Neural cell (in vitro differentiated cells): ENCODE results near the gene SOX5. TPM values are rescaled to one million over a fixed set of nuclear protein-coding genes. Genes with fewer than 3 reads are reported as not detected.

Experiments
- H2AFZ ChIP-seq: fragments of 200-600, 300-800 bp; sonication (generic), shearing (Covaris generic); 2 replicates; pipeline ENCODE4 v1.6.0; 2014; ENCODE audit warnings: low read depth, mild to moderate bottlenecking, antibody characterized with exemption, low read length, moderate library complexity
- H3F3A ChIP-seq: fragments of 200-600 bp; shearing (Covaris generic); 2 replicates; pipeline ENCODE4 v1.6.1; 2016; ENCODE audit warnings: mild to moderate bottlenecking, moderate library complexity, mixed read lengths, antibody characterized with exemption, low read length; ENCODE audit not compliant: insufficient read depth, poor library complexity, severe bottlenecking
- H3K27ac ChIP-seq: fragments of 200-600, 300-800 bp; sonication (generic), shearing (Covaris generic); 2 replicates; pipeline ENCODE4 v1.5.1; 2014; ENCODE audit warnings: mild to moderate bottlenecking, low read length, moderate library complexity
- H3K27me3 ChIP-seq: fragments of 300-800, 200-600 bp; sonication (generic), shearing (Covaris generic); 2 replicates; pipeline ENCODE4 v1.6.0; 2014; ENCODE audit warnings: mild to moderate bottlenecking, low read depth, low read length, moderate library complexity; ENCODE audit not compliant: insufficient read depth
- H3K36me3 ChIP-seq: fragments of 300-800, 200-600 bp; sonication (generic), shearing (Covaris generic); 2 replicates; pipeline ENCODE4 v1.5.1; 2014; ENCODE audit warnings: mild to moderate bottlenecking, antibody characterized with exemption, low read length, moderate library complexity; ENCODE audit not compliant: insufficient read depth
- H3K4me2 ChIP-seq: fragments of 300-800, 200-600 bp; sonication (generic), shearing (Covaris generic); 2 replicates; pipeline ENCODE4 v1.6.0; 2014; ENCODE audit warnings: mild to moderate bottlenecking, low read length
- H3K4me3 ChIP-seq: fragments of 300-800, 200-600 bp; sonication (generic), shearing (Covaris generic); 2 replicates; pipeline ENCODE4 v1.5.1; 2014; ENCODE audit warnings: mild to moderate bottlenecking, low read length, moderate library complexity
- H3K79me2 ChIP-seq: fragments of 200-600 bp; shearing (Covaris generic); replicated peaks from 2 replicates; pipeline ENCODE4 v1.6.0; 2014; ENCODE audit warnings: mild to moderate bottlenecking, low read length, moderate library complexity; ENCODE audit not compliant: insufficient read depth
- H3K9ac ChIP-seq: fragments of 300-800, 200-600 bp; sonication (generic), shearing (Covaris generic); 2 replicates; pipeline ENCODE4 v1.6.1; 2016; ENCODE audit warnings: mild to moderate bottlenecking, low read length, mixed read lengths
- H3K9me2 ChIP-seq: fragments of 200-600 bp; shearing (Covaris generic); 2 replicates; pipeline ENCODE4 v1.6.1; 2016; ENCODE audit warnings: mild to moderate bottlenecking, low read length, mixed read lengths; ENCODE audit not compliant: insufficient read depth
- H3K9me3 ChIP-seq: fragments of 200-600, 300-800 bp; sonication (generic), shearing (Covaris generic); 2 replicates; pipeline ENCODE4 v1.6.1; 2016; ENCODE audit warnings: mild to moderate bottlenecking, mixed run types, low read length, moderate library complexity, mixed read lengths
- H4K20me1 ChIP-seq: fragments of 200-600 bp; shearing (Covaris generic); 2 replicates; pipeline ENCODE4 v1.6.1; 2016; ENCODE audit warnings: mild to moderate bottlenecking, mixed run types; ENCODE audit not compliant: insufficient read depth
- CTCF ChIP-seq: fragments of 450-650 bp; IDR thresholded peaks from 2 replicates; pipeline ENCODE4 v1.5.1; 2014; ENCODE audit warnings: antibody characterized with exemption, mild to moderate bottlenecking, moderate library complexity; ENCODE audit not compliant: poor library complexity, severe bottlenecking
- EP300 ChIP-seq: fragments of 450-650 bp; conservative IDR thresholded peaks from 2 replicates; pipeline ENCODE4 v1.6.1; 2014; ENCODE audit warnings: antibody characterized with exemption, mild to moderate bottlenecking, moderate library complexity; ENCODE audit not compliant: poor library complexity, severe bottlenecking
- EZH2 ChIP-seq: fragments of 200-600, 300-800 bp; shearing (Covaris generic), sonication (generic); IDR thresholded peaks from 2 replicates; pipeline ENCODE4 v1.6.1; 2014; ENCODE audit warnings: antibody characterized with exemption, low read length, borderline replicate concordance, mild to moderate bottlenecking; ENCODE audit not compliant: insufficient read depth, poor library complexity, severe bottlenecking
- MXI1 ChIP-seq: fragments of 450-650 bp; conservative IDR thresholded peaks from 2 replicates; pipeline ENCODE4 v1.6.1; 2014; ENCODE audit warnings: antibody characterized with exemption, mild to moderate bottlenecking; ENCODE audit not compliant: poor library complexity, severe bottlenecking
- POLR2AphosphoS5 ChIP-seq: IDR thresholded peaks from 2 replicates; pipeline ENCODE4 v1.6.1; 2012
- RAD21 ChIP-seq: fragments of 450-650 bp; conservative IDR thresholded peaks from 2 replicates; pipeline ENCODE4 v1.6.1; 2014; ENCODE audit warnings: antibody characterized with exemption, mild to moderate bottlenecking, moderate library complexity
- REST ChIP-seq: IDR thresholded peaks from 2 replicates; pipeline ENCODE4 v1.6.1; 2012; ENCODE audit warnings: borderline replicate concordance
- SMC3 ChIP-seq: fragments of 450-650 bp; conservative IDR thresholded peaks from 2 replicates; pipeline ENCODE4 v1.6.1; 2014; ENCODE audit warnings: antibody characterized with exemption, mild to moderate bottlenecking, moderate library complexity; ENCODE audit not compliant: poor library complexity
- TAF1 ChIP-seq: IDR thresholded peaks from 2 replicates; pipeline ENCODE4 v1.6.1; 2012; ENCODE audit warnings: low read depth
- polyA plus RNA-seq: library from polyadenylated mRNA; depleted of rRNA; stranded (reverse); fragments of >200 nt; gene quantifications from 2 replicates; pipeline ENCODE4 v1.2.3, GENCODE V29; 2014

Gene SOX5
- polyA plus RNA-seq, 1 donor from 2014 or later = 1.8 TPM

GRCh38 chr12:23891115-23891514 is 58.4 kb downstream of the SOX5 start:
- TF ChIP-seq POLR2AphosphoS5 = no peak
- TF ChIP-seq REST = no peak
- no peak for TF ChIP-seq RAD21
- no peak for TF ChIP-seq MXI1
- no peak for TF ChIP-seq CTCF
- TF ChIP-seq EZH2 = no peak
- TF ChIP-seq SMC3 = no peak
- no peak for TF ChIP-seq TAF1
- no peak for TF ChIP-seq EP300
- no peak overlapping the region for H3K4me3 ChIP-seq
- H4K20me1 ChIP-seq = no peaks in the 10 kb centered on the region
- no peaks in the 10 kb centered on the region for H3K9me3 ChIP-seq
- H2AFZ ChIP-seq = no peak overlapping the region
- no peaks in the 10 kb centered on the region for H3K27me3 ChIP-seq
- peaks cover 33% of the 10 kb centered on the region for H3K79me2 ChIP-seq
- H3F3A ChIP-seq = no peaks in the 10 kb centered on the region
- no peak overlapping the region for H3K9ac ChIP-seq
- H3K36me3 ChIP-seq = no peaks in the 10 kb centered on the region
- no peak overlapping the region for H3K27ac ChIP-seq
- H3K4me2 ChIP-seq = no peak overlapping the region
- H3K9me2 ChIP-seq = no peaks in the 10 kb centered on the region

- Histone ChIP-seq H3K9ac (no peak overlapping the region), H3K9me2 (no peaks in the 10 kb centered on the region), H3K4me2 (peak overlapping the region; percentile 5), H3K79me2 (peaks cover 42% of the 10 kb centered on the region), H3K9me3 (no peaks in the 10 kb centered on the region), H3K36me3 (no peaks in the 10 kb centered on the region), H4K20me1 (no peaks in the 10 kb centered on the region), H2AFZ (no peak overlapping the region), H3F3A (no peaks in the 10 kb centered on the region), H3K27ac (no peak overlapping the region), H3K27me3 (no peaks in the 10 kb centered on the region), H3K4me3 (no peak overlapping the region)
- TF ChIP-seq RAD21 = no peak
These were observed 60.4 kb downstream of the SOX5 start for GRCh38 chr12:23889069-23889440.
